Measurements from ENCODE around the gene PDE11A.

PDE11A gene

GRCh38 chr2:177741866-177742265 lies 330.7 kb downstream of the PDE11A start:
- Mint-ChIP-seq H3K4me1 (no peaks in the 10 kb centered on the region), H3K9me3 (no peaks in the 10 kb centered on the region), H3K36me3 (ENCODE audit: insufficient read depth) (no peaks in the 10 kb centered on the region), H3K4me3 (no peak overlapping the region), H3K27me3 (peaks cover 23% of the 10 kb centered on the region), H3K27ac (ENCODE audit: low read depth) (no peak overlapping the region)
- no peak for ATAC-seq (replicated peaks; ENCODE audit: extremely low read depth, poor library complexity, severe bottlenecking)
- DNase-seq (ENCODE audit: low spot score in 2 of 2) = no peak

- ATAC-seq (replicated peaks; ENCODE audit: extremely low read depth, poor library complexity, severe bottlenecking) (no peak), DNase-seq (ENCODE audit: low spot score in 2 of 2) (no peak)
- Mint-ChIP-seq H3K4me3 (no peak overlapping the region), H3K36me3 (ENCODE audit: insufficient read depth) (no peaks in the 10 kb centered on the region), H3K27ac (ENCODE audit: low read depth) (no peak overlapping the region), H3K4me1 (no peaks in the 10 kb centered on the region), H3K9me3 (no peaks in the 10 kb centered on the region), H3K27me3 (peaks cover 22% of the 10 kb centered on the region)
Measured at GRCh38 chr2:177740700-177741099, 331.9 kb downstream of the PDE11A start.

GRCh38 chr2:177738461-177739235 lies 333.9 kb downstream of the PDE11A start:
- Mint-ChIP-seq H3K27ac (ENCODE audit: low read depth) (no peak overlapping the region), H3K4me3 (no peak overlapping the region), H3K27me3 (peaks cover 41% of the 10 kb centered on the region), H3K4me1 (no peaks in the 10 kb centered on the region), H3K9me3 (no peaks in the 10 kb centered on the region), H3K36me3 (ENCODE audit: insufficient read depth) (no peaks in the 10 kb centered on the region)
- ATAC-seq (replicated peaks; ENCODE audit: extremely low read depth, poor library complexity, severe bottlenecking) (no peak), DNase-seq (ENCODE audit: low spot score in 2 of 2) (no peak)

- H3K36me3 Mint-ChIP-seq (ENCODE audit: insufficient read depth) = no peaks in the 10 kb centered on the region
- no peaks in the 10 kb centered on the region for H3K4me1 Mint-ChIP-seq
- peaks cover 57% of the 10 kb centered on the region for H3K27me3 Mint-ChIP-seq
- H3K4me3 Mint-ChIP-seq = no peak overlapping the region
- no peak for DNase-seq (ENCODE audit: low spot score in 2 of 2)
- no peak overlapping the region for H3K27ac Mint-ChIP-seq (ENCODE audit: low read depth)
- H3K9me3 Mint-ChIP-seq = no peaks in the 10 kb centered on the region
- no peak for ATAC-seq (replicated peaks; ENCODE audit: extremely low read depth, poor library complexity, severe bottlenecking)
Measured at GRCh38 chr2:177735318-177735803, 337.2 kb downstream of the PDE11A start.

GRCh38 chr2:177733322-177733855 lies 339.2 kb downstream of the PDE11A start:
- no peak for DNase-seq (ENCODE audit: low spot score in 2 of 2)
- H3K4me3 Mint-ChIP-seq = no peak overlapping the region
- ATAC-seq (replicated peaks; ENCODE audit: extremely low read depth, poor library complexity, severe bottlenecking) = no peak
- H3K4me1 Mint-ChIP-seq = no peaks in the 10 kb centered on the region
- H3K36me3 Mint-ChIP-seq (ENCODE audit: insufficient read depth) = no peaks in the 10 kb centered on the region
- peaks cover 76% of the 10 kb centered on the region for H3K27me3 Mint-ChIP-seq
- H3K27ac Mint-ChIP-seq (ENCODE audit: low read depth) = no peak overlapping the region
- H3K9me3 Mint-ChIP-seq = no peaks in the 10 kb centered on the region

- no peaks in the 10 kb centered on the region for H3K4me1 Mint-ChIP-seq
- H3K9me3 Mint-ChIP-seq = no peaks in the 10 kb centered on the region
- no peak overlapping the region for H3K27ac Mint-ChIP-seq (ENCODE audit: low read depth)
- ATAC-seq (replicated peaks; ENCODE audit: extremely low read depth, poor library complexity, severe bottlenecking) (no peak), DNase-seq (ENCODE audit: low spot score in 2 of 2) (no peak)
- H3K4me3 Mint-ChIP-seq = no peak overlapping the region
- H3K36me3 Mint-ChIP-seq (ENCODE audit: insufficient read depth) = no peaks in the 10 kb centered on the region
- H3K27me3 Mint-ChIP-seq = peaks cover 94% of the 10 kb centered on the region
Measured at GRCh38 chr2:177731384-177731783, 341.2 kb downstream of the PDE11A start.

- no peaks in the 10 kb centered on the region for H3K9me3 Mint-ChIP-seq
- no peak overlapping the region for H3K27ac Mint-ChIP-seq (ENCODE audit: low read depth)
- peaks cover 94% of the 10 kb centered on the region for H3K27me3 Mint-ChIP-seq
- H3K4me1 Mint-ChIP-seq = no peaks in the 10 kb centered on the region
- DNase-seq (ENCODE audit: low spot score in 2 of 2) = no peak
- no peaks in the 10 kb centered on the region for H3K36me3 Mint-ChIP-seq (ENCODE audit: insufficient read depth)
- H3K4me3 Mint-ChIP-seq = no peak overlapping the region
- ATAC-seq (replicated peaks; ENCODE audit: extremely low read depth, poor library complexity, severe bottlenecking) = no peak
Measured at GRCh38 chr2:177730792-177731191, 341.8 kb downstream of the PDE11A start.

- Mint-ChIP-seq H3K4me3 (no peak overlapping the region), H3K36me3 (ENCODE audit: insufficient read depth) (no peaks in the 10 kb centered on the region), H3K27ac (ENCODE audit: low read depth) (no peak overlapping the region), H3K27me3 (peaks cover 94% of the 10 kb centered on the region), H3K4me1 (no peaks in the 10 kb centered on the region), H3K9me3 (no peaks in the 10 kb centered on the region)
- DNase-seq (ENCODE audit: low spot score in 2 of 2) (no peak), ATAC-seq (replicated peaks; ENCODE audit: extremely low read depth, poor library complexity, severe bottlenecking) (no peak)
Measured at GRCh38 chr2:177730363-177730762, 342.2 kb downstream of the PDE11A start.

- Mint-ChIP-seq H3K27ac (ENCODE audit: low read depth) (no peak overlapping the region), H3K4me1 (no peaks in the 10 kb centered on the region), H3K4me3 (no peak overlapping the region), H3K9me3 (no peaks in the 10 kb centered on the region), H3K27me3 (peaks cover 90% of the 10 kb centered on the region), H3K36me3 (ENCODE audit: insufficient read depth) (no peaks in the 10 kb centered on the region)
- DNase-seq (ENCODE audit: low spot score in 2 of 2) = no peak
- no peak for ATAC-seq (replicated peaks; ENCODE audit: extremely low read depth, poor library complexity, severe bottlenecking)
Measured at GRCh38 chr2:177728920-177729319, 343.7 kb downstream of the PDE11A start.

- no peaks in the 10 kb centered on the region for H3K4me1 Mint-ChIP-seq
- ATAC-seq (replicated peaks; ENCODE audit: extremely low read depth, poor library complexity, severe bottlenecking) (no peak), DNase-seq (ENCODE audit: low spot score in 2 of 2) (no peak)
- H3K27me3 Mint-ChIP-seq = peaks cover 85% of the 10 kb centered on the region
- H3K27ac Mint-ChIP-seq (ENCODE audit: low read depth) = no peak overlapping the region
- H3K36me3 Mint-ChIP-seq (ENCODE audit: insufficient read depth) = no peaks in the 10 kb centered on the region
- no peak overlapping the region for H3K4me3 Mint-ChIP-seq
- no peaks in the 10 kb centered on the region for H3K9me3 Mint-ChIP-seq
Measured at GRCh38 chr2:177728399-177728765, 344.2 kb downstream of the PDE11A start.

- peaks cover 79% of the 10 kb centered on the region for H3K27me3 Mint-ChIP-seq
- no peak overlapping the region for H3K27ac Mint-ChIP-seq (ENCODE audit: low read depth)
- DNase-seq (ENCODE audit: low spot score in 2 of 2) (no peak), ATAC-seq (replicated peaks; ENCODE audit: extremely low read depth, poor library complexity, severe bottlenecking) (no peak)
- H3K4me3 Mint-ChIP-seq = no peak overlapping the region
- H3K9me3 Mint-ChIP-seq = no peaks in the 10 kb centered on the region
- H3K36me3 Mint-ChIP-seq (ENCODE audit: insufficient read depth) = no peaks in the 10 kb centered on the region
- H3K4me1 Mint-ChIP-seq = no peaks in the 10 kb centered on the region
Measured at GRCh38 chr2:177727577-177728398, 344.8 kb downstream of the PDE11A start.

- Mint-ChIP-seq H3K9me3 (no peaks in the 10 kb centered on the region), H3K4me3 (no peak overlapping the region), H3K27ac (ENCODE audit: low read depth) (no peak overlapping the region), H3K27me3 (peaks cover 75% of the 10 kb centered on the region), H3K36me3 (ENCODE audit: insufficient read depth) (no peaks in the 10 kb centered on the region), H3K4me1 (no peaks in the 10 kb centered on the region)
- no peak for ATAC-seq (replicated peaks; ENCODE audit: extremely low read depth, poor library complexity, severe bottlenecking)
- DNase-seq (ENCODE audit: low spot score in 2 of 2) = no peak
Measured at GRCh38 chr2:177726931-177727348, 345.6 kb downstream of the PDE11A start.
